Activated T-helper 1 cell treated with anti-CD3 and anti-CD28 coated beads, Interleukin-12 subunit alpha, Interleukin-12 subunit beta, Interleukin-2, Interleukin-4 antibody, amounts not matched to agents 30 ng/mL and 10 ng/mL and 1 ng/mL, durations not matched to agents 14 hours and 24 hours and 36 hours (primary cell): Measurements from ENCODE around the gene CYP46A1. TPM values are rescaled to one million over a fixed set of nuclear protein-coding genes. Genes with fewer than 3 reads are reported as not detected.

Experiments used
- DNase-seq: peaks from one replicate; pipeline ENCODE4 v3.0.0; 2021; ENCODE audit warnings: low spot score
- H3K27ac Mint-ChIP-seq: one replicate; pipeline ENCODE4 v1.8.0; 2021; ENCODE audit warnings: mild to moderate bottlenecking, mixed read lengths
- H3K27me3 Mint-ChIP-seq: one replicate; pipeline ENCODE4 v1.8.0; 2022; ENCODE audit warnings: mild to moderate bottlenecking, moderate library complexity, mixed read lengths; ENCODE audit not compliant: insufficient read depth
- H3K36me3 Mint-ChIP-seq: one replicate; pipeline ENCODE4 v1.8.0; 2021; ENCODE audit warnings: low read depth, mixed read lengths
- H3K4me1 Mint-ChIP-seq: one replicate; pipeline ENCODE4 v1.8.0; 2021; ENCODE audit warnings: low read depth, mixed read lengths
- H3K4me3 Mint-ChIP-seq: one replicate; pipeline ENCODE4 v1.8.0; 2021; ENCODE audit warnings: mild to moderate bottlenecking, moderate library complexity, mixed read lengths
- H3K9me3 Mint-ChIP-seq: one replicate; pipeline ENCODE4 v1.8.0; 2021; ENCODE audit warnings: mixed read lengths
- intact Hi-C: fragments of 100-400 bp; cut with micrococcal nuclease; formaldehyde crosslinking; loops from one replicate; pipeline ENCODE4 v1.15.1; 2024
- total RNA-seq: library from RNA; stranded (reverse); gene quantifications from 2 replicates; pipeline ENCODE4 v1.2.3, GENCODE V29; 2022

Gene CYP46A1
- total RNA-seq, 1 donor from 2014 or later, result not detected

GRCh38 chr14:99702115-99702514 is 18.0 kb downstream of the CYP46A1 start:
- no peak overlapping the region for H3K4me3 Mint-ChIP-seq
- H3K9me3 Mint-ChIP-seq, result peaks cover 18% of the 10 kb centered on the region
- no peaks in the 10 kb centered on the region for H3K36me3 Mint-ChIP-seq
- H3K27ac Mint-ChIP-seq, result no peak overlapping the region
- no peaks in the 10 kb centered on the region for H3K4me1 Mint-ChIP-seq
- intact Hi-C loops, result no loop called here
- peaks cover 12% of the 10 kb centered on the region for H3K27me3 Mint-ChIP-seq
- DNase-seq, result no peak

GRCh38 chr14:99703381-99703780 is 19.3 kb downstream of the CYP46A1 start:
- H3K4me3 Mint-ChIP-seq, result no peak overlapping the region
- intact Hi-C loops, result no loop called here
- H3K36me3 Mint-ChIP-seq, result no peaks in the 10 kb centered on the region
- no peak for DNase-seq
- H3K27me3 Mint-ChIP-seq, result peaks cover 6% of the 10 kb centered on the region
- H3K4me1 Mint-ChIP-seq, result no peaks in the 10 kb centered on the region
- peaks cover 18% of the 10 kb centered on the region for H3K9me3 Mint-ChIP-seq
- no peak overlapping the region for H3K27ac Mint-ChIP-seq

GRCh38 chr14:99704037-99704436 is 19.9 kb downstream of the CYP46A1 start:
- H3K4me1 Mint-ChIP-seq, result no peaks in the 10 kb centered on the region
- no peaks in the 10 kb centered on the region for H3K36me3 Mint-ChIP-seq
- H3K27ac Mint-ChIP-seq, result no peak overlapping the region
- DNase-seq, result no peak
- peaks cover 18% of the 10 kb centered on the region for H3K9me3 Mint-ChIP-seq
- intact Hi-C loops, result no loop called here
- no peak overlapping the region for H3K4me3 Mint-ChIP-seq
- peaks cover 4% of the 10 kb centered on the region for H3K27me3 Mint-ChIP-seq

GRCh38 chr14:99706107-99706900 is 22.2 kb downstream of the CYP46A1 start:
- Mint-ChIP-seq H3K27me3 (peaks cover 3% of the 10 kb centered on the region), H3K9me3 (peaks cover 18% of the 10 kb centered on the region), H3K27ac (no peak overlapping the region), H3K4me1 (no peaks in the 10 kb centered on the region), H3K4me3 (no peak overlapping the region), H3K36me3 (no peaks in the 10 kb centered on the region)
- no peak for DNase-seq
- intact Hi-C loops, result no loop called here

GRCh38 chr14:99707420-99707819 is 23.3 kb downstream of the CYP46A1 start:
- peaks cover 18% of the 10 kb centered on the region for H3K9me3 Mint-ChIP-seq
- H3K27me3 Mint-ChIP-seq, result peaks cover under 1% of the 10 kb centered on the region
- no peaks in the 10 kb centered on the region for H3K4me1 Mint-ChIP-seq
- H3K36me3 Mint-ChIP-seq, result no peaks in the 10 kb centered on the region
- intact Hi-C loops, result no loop called here
- no peak overlapping the region for H3K27ac Mint-ChIP-seq
- H3K4me3 Mint-ChIP-seq, result no peak overlapping the region
- no peak for DNase-seq

GRCh38 chr14:99707921-99708320 is 23.8 kb downstream of the CYP46A1 start:
- H3K27me3 Mint-ChIP-seq, result peaks cover 3% of the 10 kb centered on the region
- no peak for DNase-seq
- no peak overlapping the region for H3K4me3 Mint-ChIP-seq
- no peak overlapping the region for H3K27ac Mint-ChIP-seq
- H3K36me3 Mint-ChIP-seq, result no peaks in the 10 kb centered on the region
- no peaks in the 10 kb centered on the region for H3K4me1 Mint-ChIP-seq
- H3K9me3 Mint-ChIP-seq, result peaks cover 15% of the 10 kb centered on the region
- intact Hi-C loops, result no loop called here

- H3K4me1 Mint-ChIP-seq, result no peaks in the 10 kb centered on the region
- intact Hi-C loops, result no loop called here
- H3K4me3 Mint-ChIP-seq, result no peak overlapping the region
- no peak for DNase-seq
- no peaks in the 10 kb centered on the region for H3K36me3 Mint-ChIP-seq
- H3K27me3 Mint-ChIP-seq, result peaks cover 7% of the 10 kb centered on the region
- H3K9me3 Mint-ChIP-seq, result peaks cover 10% of the 10 kb centered on the region
- no peak overlapping the region for H3K27ac Mint-ChIP-seq
Measured at GRCh38 chr14:99708449-99708848, 24.4 kb downstream of the CYP46A1 start.

- no peak overlapping the region for H3K27ac Mint-ChIP-seq
- intact Hi-C loops, result no loop called here
- H3K27me3 Mint-ChIP-seq, result peaks cover 14% of the 10 kb centered on the region
- no peak for DNase-seq
- no peaks in the 10 kb centered on the region for H3K36me3 Mint-ChIP-seq
- H3K4me1 Mint-ChIP-seq, result no peaks in the 10 kb centered on the region
- H3K4me3 Mint-ChIP-seq, result no peak overlapping the region
- no peaks in the 10 kb centered on the region for H3K9me3 Mint-ChIP-seq
Measured at GRCh38 chr14:99713972-99714371, 29.9 kb downstream of the CYP46A1 start.

- Mint-ChIP-seq H3K9me3 (no peaks in the 10 kb centered on the region), H3K4me3 (no peak overlapping the region), H3K27me3 (peaks cover 14% of the 10 kb centered on the region), H3K36me3 (no peaks in the 10 kb centered on the region), H3K4me1 (no peaks in the 10 kb centered on the region), H3K27ac (no peak overlapping the region)
- intact Hi-C loops, result no loop called here
- no peak for DNase-seq
Measured at GRCh38 chr14:99715266-99716000, 31.3 kb downstream of the CYP46A1 start.

- Mint-ChIP-seq H3K4me3 (no peak overlapping the region), H3K4me1 (no peaks in the 10 kb centered on the region), H3K27me3 (peaks cover 14% of the 10 kb centered on the region), H3K27ac (no peak overlapping the region), H3K9me3 (no peaks in the 10 kb centered on the region), H3K36me3 (no peaks in the 10 kb centered on the region)
- intact Hi-C loops, result no loop called here
- no peak for DNase-seq
Measured at GRCh38 chr14:99716091-99716849, 32.2 kb downstream of the CYP46A1 start.

GRCh38 chr14:99716850-99717681 is 33.0 kb downstream of the CYP46A1 start:
- peaks cover 14% of the 10 kb centered on the region for H3K27me3 Mint-ChIP-seq
- no peaks in the 10 kb centered on the region for H3K9me3 Mint-ChIP-seq
- no peaks in the 10 kb centered on the region for H3K4me1 Mint-ChIP-seq
- no peak overlapping the region for H3K4me3 Mint-ChIP-seq
- no peak for DNase-seq
- no peak overlapping the region for H3K27ac Mint-ChIP-seq
- H3K36me3 Mint-ChIP-seq, result no peaks in the 10 kb centered on the region
- intact Hi-C loops, result no loop called here

GRCh38 chr14:99717682-99718013 is 33.5 kb downstream of the CYP46A1 start:
- Mint-ChIP-seq H3K27ac (no peak overlapping the region), H3K4me1 (no peaks in the 10 kb centered on the region), H3K9me3 (no peaks in the 10 kb centered on the region), H3K27me3 (peaks cover 12% of the 10 kb centered on the region), H3K4me3 (no peak overlapping the region), H3K36me3 (no peaks in the 10 kb centered on the region)
- no peak for DNase-seq
- intact Hi-C loops, result no loop called here
